GM10266 (cell line): ENCODE results near the gene DNAI7.

Experiments
- DNase-seq: peaks from one replicate; pipeline ENCODE4 v3.0.0; 2012; ENCODE audit errors: extremely low spot score
- TF ChIP-seq, protein P1 (sequence below): IDR thresholded peaks from 2 replicates; pipeline ENCODE4 v1.5.1; 2012; ENCODE audit warnings: mild to moderate bottlenecking, low read depth; ENCODE audit not compliant: control insufficient read depth, insufficient read depth; ENCODE audit errors: missing control alignments

Gene DNAI7

DNA sequence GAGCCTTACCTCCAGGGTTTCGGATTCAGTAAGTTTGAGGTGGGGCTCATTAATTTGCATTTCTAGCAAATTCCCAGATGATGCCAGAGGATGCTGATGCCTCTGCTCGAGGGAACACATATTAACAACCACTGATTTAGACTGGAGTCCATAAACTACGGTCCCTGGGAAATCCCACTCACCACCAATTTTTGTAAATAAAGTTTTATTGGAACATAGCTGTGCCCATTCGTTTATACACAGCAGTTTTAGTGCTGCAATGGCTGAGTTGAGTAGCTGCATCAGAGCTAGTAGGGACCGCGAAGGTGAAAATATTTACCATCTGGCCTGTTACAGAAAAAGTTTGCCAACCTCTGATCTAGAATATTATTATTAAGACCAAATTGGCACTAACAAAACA lies 73.8 kb downstream of the DNAI7 start:
- TF ChIP-seq, protein P1, sequence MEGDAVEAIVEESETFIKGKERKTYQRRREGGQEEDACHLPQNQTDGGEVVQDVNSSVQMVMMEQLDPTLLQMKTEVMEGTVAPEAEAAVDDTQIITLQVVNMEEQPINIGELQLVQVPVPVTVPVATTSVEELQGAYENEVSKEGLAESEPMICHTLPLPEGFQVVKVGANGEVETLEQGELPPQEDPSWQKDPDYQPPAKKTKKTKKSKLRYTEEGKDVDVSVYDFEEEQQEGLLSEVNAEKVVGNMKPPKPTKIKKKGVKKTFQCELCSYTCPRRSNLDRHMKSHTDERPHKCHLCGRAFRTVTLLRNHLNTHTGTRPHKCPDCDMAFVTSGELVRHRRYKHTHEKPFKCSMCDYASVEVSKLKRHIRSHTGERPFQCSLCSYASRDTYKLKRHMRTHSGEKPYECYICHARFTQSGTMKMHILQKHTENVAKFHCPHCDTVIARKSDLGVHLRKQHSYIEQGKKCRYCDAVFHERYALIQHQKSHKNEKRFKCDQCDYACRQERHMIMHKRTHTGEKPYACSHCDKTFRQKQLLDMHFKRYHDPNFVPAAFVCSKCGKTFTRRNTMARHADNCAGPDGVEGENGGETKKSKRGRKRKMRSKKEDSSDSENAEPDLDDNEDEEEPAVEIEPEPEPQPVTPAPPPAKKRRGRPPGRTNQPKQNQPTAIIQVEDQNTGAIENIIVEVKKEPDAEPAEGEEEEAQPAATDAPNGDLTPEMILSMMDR, result no peak
- DNase-seq, result no peak

DNA sequence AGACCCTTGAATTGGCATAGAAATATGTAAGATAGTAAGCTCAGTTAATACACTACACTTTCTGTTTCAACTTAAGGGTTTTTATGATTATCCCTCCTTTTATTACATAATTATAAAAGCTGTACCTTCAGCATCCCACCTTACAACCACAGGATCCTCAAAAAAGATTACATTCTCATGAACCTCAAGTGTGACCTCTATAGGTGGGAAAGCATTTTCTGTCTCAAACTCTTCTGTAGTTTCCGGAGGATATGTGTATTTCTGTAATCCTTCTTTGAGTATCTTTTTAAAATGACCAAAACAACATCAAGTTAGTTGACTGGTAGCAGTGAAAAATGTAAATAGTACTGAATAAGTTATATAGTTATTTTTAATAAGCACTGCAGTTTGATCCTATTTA lies 75.9 kb downstream of the DNAI7 start:
- peak; percentile 20 for DNase-seq
- TF ChIP-seq, protein P1, result peak; percentile 29

- TF ChIP-seq, protein P1, result no peak
These were observed 79.3 kb downstream of the DNAI7 start for GRCh38 chr12:25115677-25116076.

DNA sequence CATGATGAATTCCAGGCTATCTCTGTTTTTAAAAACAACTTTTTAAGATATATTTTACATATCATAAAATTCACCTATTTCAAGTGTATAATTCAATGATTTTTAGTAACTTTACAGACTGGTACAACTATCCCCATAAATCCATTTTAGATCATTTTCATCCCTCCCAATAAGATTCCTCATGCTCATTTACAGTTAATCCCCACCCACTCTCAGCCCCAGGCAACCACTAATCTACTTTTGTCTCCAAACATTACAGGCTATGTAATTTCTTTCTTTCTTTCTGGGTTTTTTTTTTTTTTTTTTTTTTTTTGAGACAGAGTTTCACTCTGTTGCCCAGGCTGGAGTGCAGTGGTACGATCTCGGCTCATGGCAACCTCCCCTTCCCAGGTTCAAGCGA lies 81.3 kb downstream of the DNAI7 start:
- TF ChIP-seq, protein P1, result no peak
- no peak for DNase-seq

More at GRCh38 chr12:25115677-25116076, 79.3 kb downstream of the DNAI7 start:
- no peak for DNase-seq

DNA sequence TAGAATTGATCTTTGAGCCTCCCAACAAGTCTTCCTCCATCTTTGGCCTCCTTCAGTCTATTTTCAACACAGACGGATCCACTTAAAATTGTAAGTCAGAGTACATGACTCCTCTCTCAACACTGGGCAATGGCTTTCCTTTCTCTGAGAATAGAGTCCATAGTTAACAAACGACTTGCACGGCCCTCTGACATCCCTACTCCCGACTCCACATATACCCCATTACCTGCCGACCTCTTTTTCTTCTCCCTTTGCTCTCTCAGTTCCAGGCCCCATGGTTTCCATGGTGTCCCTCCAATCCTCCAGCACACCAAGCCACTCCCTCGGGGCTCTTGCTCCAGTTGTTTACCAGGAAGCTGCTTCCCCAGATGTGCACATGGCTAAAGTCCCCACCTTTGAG lies 84.7 kb downstream of the DNAI7 start:
- DNase-seq, result no peak
- TF ChIP-seq, protein P1, result no peak

DNA sequence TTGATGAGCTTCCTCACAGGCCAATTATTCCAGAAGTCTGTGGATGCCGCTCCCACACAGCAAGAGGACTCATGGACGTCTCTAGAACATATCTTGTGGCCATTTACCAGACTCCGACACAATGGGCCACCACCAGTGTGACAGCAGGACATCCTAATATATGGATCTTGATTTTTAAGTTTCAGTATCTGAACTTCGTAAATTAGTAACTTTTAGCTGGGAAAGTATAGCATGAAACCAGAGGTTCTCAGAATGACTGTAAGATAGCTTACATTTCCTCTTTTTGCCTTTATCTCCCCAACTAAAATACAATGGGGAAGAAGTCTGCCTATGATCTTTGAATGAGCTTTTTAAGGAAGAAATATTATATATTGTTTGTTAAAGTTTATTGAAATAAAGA lies 87.0 kb downstream of the DNAI7 start:
- peak; percentile 39 for DNase-seq
- TF ChIP-seq, protein P1, result no peak

GRCh38 chr12:25106818-25107217 lies 88.1 kb downstream of the DNAI7 start:
- TF ChIP-seq, protein P1, result no peak
- DNase-seq, result no peak
